ENCODE data around the gene SLC22A15.

Gene SLC22A15

DNA sequence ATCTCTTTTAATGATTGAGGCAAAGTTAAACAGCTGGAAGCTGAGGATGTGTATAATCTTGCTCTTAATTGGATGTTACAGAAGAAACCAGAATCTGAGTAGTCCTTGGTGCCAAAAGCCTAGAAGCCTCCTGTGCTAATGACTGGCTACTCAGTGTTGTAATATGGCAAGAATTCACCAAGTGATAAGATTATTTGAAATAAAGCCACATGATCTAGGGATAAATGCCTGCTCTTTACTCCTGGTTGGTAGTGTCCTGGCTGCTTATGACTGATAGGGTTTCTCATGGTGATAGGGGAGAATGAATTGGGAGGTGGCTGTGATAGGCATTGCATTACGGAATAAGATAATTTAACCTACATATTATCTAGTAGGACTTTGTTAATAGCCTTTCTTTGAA is 121.3 kb downstream of the SLC22A15 start:
- intact Hi-C loops (cut with DNase I; ENCODE audit: low total_unique reads), result no loop called here
- TF ChIP-seq, protein P1, sequence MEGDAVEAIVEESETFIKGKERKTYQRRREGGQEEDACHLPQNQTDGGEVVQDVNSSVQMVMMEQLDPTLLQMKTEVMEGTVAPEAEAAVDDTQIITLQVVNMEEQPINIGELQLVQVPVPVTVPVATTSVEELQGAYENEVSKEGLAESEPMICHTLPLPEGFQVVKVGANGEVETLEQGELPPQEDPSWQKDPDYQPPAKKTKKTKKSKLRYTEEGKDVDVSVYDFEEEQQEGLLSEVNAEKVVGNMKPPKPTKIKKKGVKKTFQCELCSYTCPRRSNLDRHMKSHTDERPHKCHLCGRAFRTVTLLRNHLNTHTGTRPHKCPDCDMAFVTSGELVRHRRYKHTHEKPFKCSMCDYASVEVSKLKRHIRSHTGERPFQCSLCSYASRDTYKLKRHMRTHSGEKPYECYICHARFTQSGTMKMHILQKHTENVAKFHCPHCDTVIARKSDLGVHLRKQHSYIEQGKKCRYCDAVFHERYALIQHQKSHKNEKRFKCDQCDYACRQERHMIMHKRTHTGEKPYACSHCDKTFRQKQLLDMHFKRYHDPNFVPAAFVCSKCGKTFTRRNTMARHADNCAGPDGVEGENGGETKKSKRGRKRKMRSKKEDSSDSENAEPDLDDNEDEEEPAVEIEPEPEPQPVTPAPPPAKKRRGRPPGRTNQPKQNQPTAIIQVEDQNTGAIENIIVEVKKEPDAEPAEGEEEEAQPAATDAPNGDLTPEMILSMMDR (IDR thresholded peaks at IDR 0.05), result no peak
- Histone ChIP-seq H3K36me3 (peaks cover 0 to 10% (median 4%) of the 10 kb centered on the region in 3 donors), H3K27ac (no peak overlapping the region), H3K9me3 (peaks cover 5 to 14% (median 5%) of the 10 kb centered on the region in 3 donors), H3K27me3 (no peaks in the 10 kb centered on the region), H3K4me1 (no peaks in the 10 kb centered on the region), H3K4me3 (no peak overlapping the region)
- DNase-seq, result no peak

GRCh38 chr1:116099379-116099778 is 123.1 kb downstream of the SLC22A15 start:
- no peak overlapping the region for H3K4me3 ChIP-seq
- TF ChIP-seq, protein P1 (IDR thresholded peaks at IDR 0.05), result no peak

DNA sequence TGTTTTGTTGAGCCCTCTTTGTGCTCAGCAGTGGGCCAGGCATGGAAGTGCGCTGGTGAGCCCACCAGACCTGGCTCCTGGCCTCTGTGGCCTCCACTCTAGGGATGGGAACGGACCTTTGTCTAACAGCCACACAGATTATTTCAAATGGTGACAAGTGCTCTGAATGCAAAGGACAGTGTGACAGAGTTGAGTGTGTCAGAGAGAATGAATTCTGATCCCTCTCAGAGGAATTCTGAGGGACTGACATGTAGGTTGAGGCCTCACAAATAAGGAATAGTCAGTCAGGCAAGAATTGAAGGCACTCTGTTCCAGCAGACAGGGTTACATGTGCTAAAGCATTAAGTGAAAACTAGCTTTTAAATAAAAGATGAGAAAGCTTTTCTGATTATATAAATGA is 123.6 kb downstream of the SLC22A15 start:
- H3K27me3 ChIP-seq, result no peaks in the 10 kb centered on the region
- H3K4me3 ChIP-seq, result no peak overlapping the region
- TF ChIP-seq, protein P1 (IDR thresholded peaks at IDR 0.05), result no peak
- DNase-seq, result no peak
- H3K36me3 ChIP-seq, result peaks cover 0 to 10% (median 4%) of the 10 kb centered on the region in 3 donors
- peaks cover 5 to 6% (median 5%) of the 10 kb centered on the region in 3 donors for H3K9me3 ChIP-seq
- H3K27ac ChIP-seq, result no peak overlapping the region
- intact Hi-C loops (cut with DNase I; ENCODE audit: low total_unique reads), result no loop called here
- H3K4me1 ChIP-seq, result no peaks in the 10 kb centered on the region

More at GRCh38 chr1:116099379-116099778, 123.1 kb downstream of the SLC22A15 start:
- intact Hi-C loops (cut with DNase I; ENCODE audit: low total_unique reads), result no loop called here
- H3K27ac ChIP-seq, result no peak overlapping the region
- peaks cover 5 to 11% (median 5%) of the 10 kb centered on the region in 3 donors for H3K9me3 ChIP-seq
- peaks cover 0 to 10% (median 4%) of the 10 kb centered on the region in 3 donors for H3K36me3 ChIP-seq
- no peaks in the 10 kb centered on the region for H3K27me3 ChIP-seq
- DNase-seq, result no peak
- no peaks in the 10 kb centered on the region for H3K4me1 ChIP-seq

DNA sequence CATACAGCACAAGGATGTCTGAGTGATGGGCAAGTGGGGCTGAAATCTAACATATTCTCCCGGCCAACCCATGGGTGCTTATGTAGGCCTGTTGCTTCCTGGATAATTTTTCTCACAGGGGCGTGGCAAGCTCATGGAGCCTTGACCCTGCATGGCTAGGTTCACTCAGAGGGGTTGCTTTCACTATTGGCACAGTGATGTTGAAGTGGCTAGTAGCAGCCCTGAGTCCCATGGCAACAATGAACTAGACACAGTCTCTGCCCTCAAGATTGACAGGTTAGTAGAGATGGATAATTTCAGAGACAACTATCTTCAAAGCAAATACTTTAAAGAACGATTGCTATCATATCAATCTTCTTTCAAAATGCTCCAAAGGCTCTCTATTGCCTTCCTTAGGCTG is 128.4 kb downstream of the SLC22A15 start:
- H3K4me1 ChIP-seq, result no peaks in the 10 kb centered on the region
- TF ChIP-seq, protein P1 (IDR thresholded peaks at IDR 0.05), result no peak
- no peak overlapping the region for H3K27ac ChIP-seq
- H3K4me3 ChIP-seq, result no peak overlapping the region
- intact Hi-C loops (cut with DNase I; ENCODE audit: low total_unique reads), result no loop called here
- H3K9me3 ChIP-seq, result no peaks in the 10 kb centered on the region
- no peaks in the 10 kb centered on the region for H3K27me3 ChIP-seq
- no peaks in the 10 kb centered on the region for H3K36me3 ChIP-seq
- DNase-seq, result no peak

GRCh38 chr1:116105996-116106395 is 129.7 kb downstream of the SLC22A15 start:
- no peaks in the 10 kb centered on the region for H3K9me3 ChIP-seq
- no peak for DNase-seq
- intact Hi-C loops (cut with DNase I; ENCODE audit: low total_unique reads), result no loop called here
- H3K4me1 ChIP-seq, result no peaks in the 10 kb centered on the region
- H3K27ac ChIP-seq, result no peak overlapping the region
- no peak overlapping the region for H3K4me3 ChIP-seq
- no peaks in the 10 kb centered on the region for H3K27me3 ChIP-seq
- H3K36me3 ChIP-seq, result no peaks in the 10 kb centered on the region
- TF ChIP-seq, protein P1 (IDR thresholded peaks at IDR 0.05), result no peak

DNA sequence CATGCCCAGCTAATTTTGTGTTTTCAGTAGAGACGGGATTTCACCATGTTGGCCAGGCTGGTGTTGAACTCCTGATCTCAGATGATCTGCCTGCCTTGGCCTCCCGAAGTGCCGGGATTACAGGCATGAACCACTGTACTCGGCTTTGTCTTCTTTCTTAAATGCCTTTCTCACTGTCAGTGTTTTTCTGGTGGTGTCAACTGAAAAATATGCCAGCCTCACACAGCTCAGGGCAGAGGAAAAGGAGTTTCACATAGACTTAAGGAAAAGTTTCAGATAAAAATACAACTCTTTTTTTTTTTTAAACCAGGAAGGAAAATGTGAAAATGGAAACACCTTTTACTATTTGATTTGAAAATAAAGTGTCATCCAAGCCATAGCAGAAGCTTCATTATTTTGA is 130.3 kb downstream of the SLC22A15 start:
- Histone ChIP-seq H3K27me3 (no peaks in the 10 kb centered on the region), H3K4me1 (no peaks in the 10 kb centered on the region), H3K4me3 (no peak overlapping the region), H3K36me3 (no peaks in the 10 kb centered on the region), H3K27ac (no peak overlapping the region), H3K9me3 (no peaks in the 10 kb centered on the region)
- TF ChIP-seq, protein P1 (IDR thresholded peaks at IDR 0.05), result no peak
- intact Hi-C loops (cut with DNase I; ENCODE audit: low total_unique reads), result no loop called here
- no peak for DNase-seq
